Measurements from ENCODE around the gene EIPR1. TPM values are rescaled to one million over a fixed set of nuclear protein-coding genes. Genes with fewer than 3 reads are reported as not detected.
"Not testable (repeated sequence)": the region's sequence is repeated elsewhere in the genome, so short reads cannot be mapped to it uniquely, and the experiment has no call there.

The EIPR1 gene
- total RNA-seq, 4 donors from 2014 or later, result 13.1 to 41.0 (median 27.4) TPM

GRCh38 chr2:3285901-3286645 is 91.5 kb downstream of the EIPR1 start:
- in situ Hi-C loops (cut with MboI; ENCODE audit: low pct_ligation_motif_present in 1 of 4, low pct_unique_long_range_greater_than_20kb in 1 of 4, low sequenced_read_pairs in 3 of 4) (no loop called here), intact Hi-C loops (cut with DNase I; ENCODE audit: low total_unique reads) (no loop called here)
- no peak overlapping the region for H3K27ac ChIP-seq
- H3K36me3 ChIP-seq, result no peaks in the 10 kb centered on the region
- no peak for TF ChIP-seq EP300 (IDR thresholded peaks at IDR 0.05; ENCODE audit: low read depth)
- TF ChIP-seq, protein P1, sequence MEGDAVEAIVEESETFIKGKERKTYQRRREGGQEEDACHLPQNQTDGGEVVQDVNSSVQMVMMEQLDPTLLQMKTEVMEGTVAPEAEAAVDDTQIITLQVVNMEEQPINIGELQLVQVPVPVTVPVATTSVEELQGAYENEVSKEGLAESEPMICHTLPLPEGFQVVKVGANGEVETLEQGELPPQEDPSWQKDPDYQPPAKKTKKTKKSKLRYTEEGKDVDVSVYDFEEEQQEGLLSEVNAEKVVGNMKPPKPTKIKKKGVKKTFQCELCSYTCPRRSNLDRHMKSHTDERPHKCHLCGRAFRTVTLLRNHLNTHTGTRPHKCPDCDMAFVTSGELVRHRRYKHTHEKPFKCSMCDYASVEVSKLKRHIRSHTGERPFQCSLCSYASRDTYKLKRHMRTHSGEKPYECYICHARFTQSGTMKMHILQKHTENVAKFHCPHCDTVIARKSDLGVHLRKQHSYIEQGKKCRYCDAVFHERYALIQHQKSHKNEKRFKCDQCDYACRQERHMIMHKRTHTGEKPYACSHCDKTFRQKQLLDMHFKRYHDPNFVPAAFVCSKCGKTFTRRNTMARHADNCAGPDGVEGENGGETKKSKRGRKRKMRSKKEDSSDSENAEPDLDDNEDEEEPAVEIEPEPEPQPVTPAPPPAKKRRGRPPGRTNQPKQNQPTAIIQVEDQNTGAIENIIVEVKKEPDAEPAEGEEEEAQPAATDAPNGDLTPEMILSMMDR (IDR thresholded peaks at IDR 0.05), result no peak
- TF ChIP-seq POLR2A (IDR thresholded peaks at IDR 0.05), result no peak
- no peak for TF ChIP-seq POLR2AphosphoS5 (IDR thresholded peaks at IDR 0.05)
- DNase-seq, result no peak
- H3K4me3 ChIP-seq, result no peak overlapping the region
- no peaks in the 10 kb centered on the region for H3K4me1 ChIP-seq
- H3K27me3 ChIP-seq, result no peaks in the 10 kb centered on the region
- WGBS, 2 donors (ENCODE audit: low coverage in 1 of 2), result 96 to 100% methylated on average over 1 to 21 of the region's 21 CpGs
- no peaks in the 10 kb centered on the region for H3K9me3 ChIP-seq

DNA sequence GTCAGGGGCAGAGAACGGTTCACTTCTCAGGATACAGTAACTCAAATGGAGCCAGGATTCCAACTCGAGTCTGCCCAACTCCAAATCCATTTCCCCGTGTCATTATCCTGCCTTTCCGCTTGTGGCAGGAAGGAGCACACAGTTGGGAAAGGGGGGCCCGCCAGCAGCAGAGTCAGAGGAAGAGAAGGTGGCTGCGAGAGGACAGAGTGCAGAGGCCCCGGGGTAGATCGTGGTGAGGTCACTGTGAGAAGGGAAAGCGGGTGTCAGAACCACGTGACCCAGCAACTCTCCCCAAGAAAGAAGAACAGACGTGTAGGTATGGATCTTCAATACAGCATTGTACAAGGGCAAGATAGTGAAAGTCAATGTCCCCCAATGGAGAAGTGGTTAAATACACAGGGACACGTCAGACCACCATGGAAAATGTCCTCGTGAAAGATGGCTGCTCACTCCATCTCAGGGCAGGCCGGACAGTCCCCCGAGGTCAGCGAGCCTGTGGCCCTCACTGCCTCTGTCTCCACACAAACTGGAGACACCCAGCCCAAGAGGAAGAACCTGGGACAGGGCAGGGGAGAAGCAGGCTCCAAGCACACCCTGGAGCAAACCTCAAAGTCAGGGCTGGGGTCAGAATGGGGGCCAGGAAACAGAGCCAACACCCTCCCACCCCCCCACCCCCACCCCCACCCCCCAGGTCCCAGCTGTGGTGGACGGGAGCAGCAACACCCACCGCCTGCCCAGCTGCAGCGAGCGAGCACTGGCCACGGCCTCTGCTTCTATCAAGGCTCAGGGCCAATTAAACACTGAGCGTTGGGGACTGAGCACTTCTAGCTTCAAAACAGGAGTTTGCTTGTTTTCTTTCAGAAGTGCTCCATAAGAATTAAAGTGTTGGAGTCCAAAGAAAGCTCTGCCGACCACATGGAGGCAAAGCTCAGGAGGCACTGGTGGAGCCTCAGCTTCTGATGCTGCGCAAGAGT is 92.7 kb downstream of the EIPR1 start:
- intact Hi-C loops (cut with DNase I; ENCODE audit: low total_unique reads), result no loop called here
- H3K27me3 ChIP-seq, result no peaks in the 10 kb centered on the region
- H3K4me1 ChIP-seq, result no peaks in the 10 kb centered on the region
- no peaks in the 10 kb centered on the region for H3K9me3 ChIP-seq
- no peak overlapping the region for H3K27ac ChIP-seq
- in situ Hi-C loops (cut with MboI; ENCODE audit: low pct_ligation_motif_present in 1 of 4, low pct_unique_long_range_greater_than_20kb in 1 of 4, low sequenced_read_pairs in 3 of 4), result no loop called here
- no peak overlapping the region for H3K4me3 ChIP-seq
- no peak for DNase-seq
- WGBS, 2 donors (ENCODE audit: low coverage in 1 of 2), result 92% methylated on average over 7 to 24 of the region's 24 CpGs
- TF ChIP-seq POLR2A (IDR thresholded peaks at IDR 0.05) (no peak), POLR2AphosphoS5 (IDR thresholded peaks at IDR 0.05) (no peak), EP300 (IDR thresholded peaks at IDR 0.05; ENCODE audit: low read depth) (no peak)
- TF ChIP-seq, protein P1 (IDR thresholded peaks at IDR 0.05), result no peak
- no peaks in the 10 kb centered on the region for H3K36me3 ChIP-seq

GRCh38 chr2:3283876-3284656 is 93.6 kb downstream of the EIPR1 start:
- H3K9me3 ChIP-seq; in situ Hi-C loops (cut with MboI; ENCODE audit: low pct_ligation_motif_present in 1 of 4, low pct_unique_long_range_greater_than_20kb in 1 of 4, low sequenced_read_pairs in 3 of 4); H3K27me3 ChIP-seq; H3K27ac ChIP-seq; DNase-seq; H3K36me3 ChIP-seq; H3K4me1 ChIP-seq; H3K4me3 ChIP-seq; intact Hi-C loops (cut with DNase I; ENCODE audit: low total_unique reads): not testable (repeated sequence)
- 94 to 95% methylated on average over 8 to 24 of the region's 38 CpGs for WGBS, 2 donors (ENCODE audit: low coverage in 1 of 2)

DNA sequence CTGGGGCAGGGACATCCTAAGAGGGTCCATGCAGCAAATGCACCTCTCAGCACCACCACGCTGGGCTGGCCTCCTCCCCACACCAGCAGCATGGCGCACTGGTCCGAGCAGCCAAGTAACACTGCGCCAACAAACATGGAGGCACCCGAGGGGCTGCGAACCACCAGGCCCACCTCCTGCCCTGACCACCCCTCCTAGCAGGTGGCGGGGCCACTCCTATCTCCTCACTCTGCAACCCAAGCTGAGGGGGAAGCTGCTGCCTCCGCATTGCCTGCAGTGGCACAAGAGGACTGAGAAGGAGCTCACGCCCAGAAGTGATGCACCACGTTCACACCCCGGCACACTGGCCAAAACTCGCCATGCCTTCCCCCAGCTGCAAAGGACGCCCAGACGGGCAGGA is 94.4 kb downstream of the EIPR1 start:
- in situ Hi-C loops (cut with MboI; ENCODE audit: low pct_ligation_motif_present in 1 of 4, low pct_unique_long_range_greater_than_20kb in 1 of 4, low sequenced_read_pairs in 3 of 4), result no loop called here
- WGBS, 2 donors (ENCODE audit: low coverage in 1 of 2), result 91% methylated on average over 14 of the region's 14 CpGs; no CpG with 5 or more reads in 1 of the 2 donors
- no peaks in the 10 kb centered on the region for H3K36me3 ChIP-seq
- intact Hi-C loops (cut with DNase I; ENCODE audit: low total_unique reads), result no loop called here
- no peaks in the 10 kb centered on the region for H3K4me1 ChIP-seq
- DNase-seq, result no peak
- no peaks in the 10 kb centered on the region for H3K27me3 ChIP-seq
- no peaks in the 10 kb centered on the region for H3K9me3 ChIP-seq
- no peak overlapping the region for H3K4me3 ChIP-seq
- no peak for TF ChIP-seq EP300 (IDR thresholded peaks at IDR 0.05; ENCODE audit: low read depth)
- TF ChIP-seq POLR2A (IDR thresholded peaks at IDR 0.05), result no peak
- TF ChIP-seq, protein P1 (IDR thresholded peaks at IDR 0.05), result no peak
- no peak for TF ChIP-seq POLR2AphosphoS5 (IDR thresholded peaks at IDR 0.05)
- H3K27ac ChIP-seq, result no peak overlapping the region
